Measurements from ENCODE around the gene WDFY3.

Gene WDFY3

GRCh38 chr4:84944947-84945346 is 21.5 kb downstream of the WDFY3 start:
- DNase-seq, result no peak

GRCh38 chr4:84940960-84941359 is 25.5 kb downstream of the WDFY3 start:
- DNase-seq, result no peak

- DNase-seq, result no peak
These were observed 27.4 kb downstream of the WDFY3 start for GRCh38 chr4:84939113-84939512.

- DNase-seq, result no peak
These were observed 28.2 kb downstream of the WDFY3 start for GRCh38 chr4:84938316-84938715.

- no peak for DNase-seq
These were observed 29.0 kb downstream of the WDFY3 start for GRCh38 chr4:84937381-84937977.

GRCh38 chr4:84936123-84936522 is 30.4 kb downstream of the WDFY3 start:
- no peak for DNase-seq

- no peak for DNase-seq
These were observed 34.0 kb downstream of the WDFY3 start for GRCh38 chr4:84932462-84932861.

GRCh38 chr4:84931961-84932360 is 34.5 kb downstream of the WDFY3 start:
- no peak for DNase-seq

- no peak for DNase-seq
These were observed 35.2 kb downstream of the WDFY3 start for GRCh38 chr4:84931274-84931673.

- no peak for DNase-seq
These were observed 38.4 kb downstream of the WDFY3 start for GRCh38 chr4:84928089-84928488.

GRCh38 chr4:84927428-84927827 is 39.1 kb downstream of the WDFY3 start:
- no peak for DNase-seq

GRCh38 chr4:84925558-84925957 is 40.9 kb downstream of the WDFY3 start:
- DNase-seq, result no peak

GRCh38 chr4:84924434-84924833 is 42.1 kb downstream of the WDFY3 start:
- DNase-seq, result no peak

GRCh38 chr4:84920617-84921016 is 45.9 kb downstream of the WDFY3 start:
- DNase-seq, result no peak

- no peak for DNase-seq
These were observed 48.5 kb downstream of the WDFY3 start for GRCh38 chr4:84917869-84918600.

GRCh38 chr4:84917086-84917821 is 49.2 kb downstream of the WDFY3 start:
- no peak for DNase-seq

- DNase-seq, result no peak
These were observed 50.3 kb downstream of the WDFY3 start for GRCh38 chr4:84916227-84916626.

- no peak for DNase-seq
These were observed 51.1 kb downstream of the WDFY3 start for GRCh38 chr4:84915396-84915780.

GRCh38 chr4:84914686-84915395 is 51.6 kb downstream of the WDFY3 start:
- DNase-seq, result no peak

GRCh38 chr4:84913176-84913575 is 53.3 kb downstream of the WDFY3 start:
- no peak for DNase-seq

- no peak for DNase-seq
These were observed 53.7 kb downstream of the WDFY3 start for GRCh38 chr4:84912741-84913140.

GRCh38 chr4:84908876-84909275 is 57.6 kb downstream of the WDFY3 start:
- no peak for DNase-seq

- no peak for DNase-seq
These were observed 59.3 kb downstream of the WDFY3 start for GRCh38 chr4:84907145-84907544.

- DNase-seq, result no peak
These were observed 60.8 kb downstream of the WDFY3 start for GRCh38 chr4:84905646-84906045.
